Astrocyte (in vitro differentiated cells and primary cell): ENCODE measurements around the gene SELENOS.

ENCODE experiments used
- EZH2 ChIP-seq: IDR thresholded peaks from 2 replicates; pipeline ENCODE4 v1.6.1; 2012; ENCODE audit warnings: mild to moderate bottlenecking, low read length, inconsistent platforms; ENCODE audit not compliant: insufficient read depth
- TF ChIP-seq, protein P1 (sequence below): IDR thresholded peaks from 2 replicates; pipeline ENCODE4 v1.5.1; 2011; ENCODE audit warnings: low read depth, mild to moderate bottlenecking, inconsistent platforms, low read length, moderate library complexity; ENCODE audit not compliant: insufficient read depth

DNA sequence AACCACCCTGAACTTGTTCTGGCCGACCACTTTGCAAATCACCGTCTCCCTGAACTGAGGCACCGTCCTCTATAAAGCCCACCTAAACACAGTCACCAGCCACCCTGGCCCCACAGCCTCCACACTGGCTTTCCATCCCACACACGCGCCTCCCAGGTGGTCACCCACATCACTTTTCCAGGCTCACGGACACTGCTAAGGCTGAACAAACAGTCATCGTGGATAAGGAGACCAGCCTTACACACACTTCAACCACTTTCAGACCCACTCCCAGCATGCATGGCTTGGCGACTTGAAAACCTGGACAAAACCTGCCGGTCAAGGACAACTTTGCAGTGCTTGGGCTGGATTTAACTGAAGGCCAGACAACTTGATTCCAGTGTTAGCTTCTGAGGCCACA lies 33.9 kb downstream of the SELENOS start:
- TF ChIP-seq, protein P1, sequence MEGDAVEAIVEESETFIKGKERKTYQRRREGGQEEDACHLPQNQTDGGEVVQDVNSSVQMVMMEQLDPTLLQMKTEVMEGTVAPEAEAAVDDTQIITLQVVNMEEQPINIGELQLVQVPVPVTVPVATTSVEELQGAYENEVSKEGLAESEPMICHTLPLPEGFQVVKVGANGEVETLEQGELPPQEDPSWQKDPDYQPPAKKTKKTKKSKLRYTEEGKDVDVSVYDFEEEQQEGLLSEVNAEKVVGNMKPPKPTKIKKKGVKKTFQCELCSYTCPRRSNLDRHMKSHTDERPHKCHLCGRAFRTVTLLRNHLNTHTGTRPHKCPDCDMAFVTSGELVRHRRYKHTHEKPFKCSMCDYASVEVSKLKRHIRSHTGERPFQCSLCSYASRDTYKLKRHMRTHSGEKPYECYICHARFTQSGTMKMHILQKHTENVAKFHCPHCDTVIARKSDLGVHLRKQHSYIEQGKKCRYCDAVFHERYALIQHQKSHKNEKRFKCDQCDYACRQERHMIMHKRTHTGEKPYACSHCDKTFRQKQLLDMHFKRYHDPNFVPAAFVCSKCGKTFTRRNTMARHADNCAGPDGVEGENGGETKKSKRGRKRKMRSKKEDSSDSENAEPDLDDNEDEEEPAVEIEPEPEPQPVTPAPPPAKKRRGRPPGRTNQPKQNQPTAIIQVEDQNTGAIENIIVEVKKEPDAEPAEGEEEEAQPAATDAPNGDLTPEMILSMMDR: no peak
- no peak for TF ChIP-seq EZH2
